ENCODE results near the gene ZDHHC14.
"Not testable (repeated sequence)": the region's sequence is repeated elsewhere in the genome, so short reads cannot be mapped to it uniquely, and the experiment has no call there.

ZDHHC14 gene

DNA sequence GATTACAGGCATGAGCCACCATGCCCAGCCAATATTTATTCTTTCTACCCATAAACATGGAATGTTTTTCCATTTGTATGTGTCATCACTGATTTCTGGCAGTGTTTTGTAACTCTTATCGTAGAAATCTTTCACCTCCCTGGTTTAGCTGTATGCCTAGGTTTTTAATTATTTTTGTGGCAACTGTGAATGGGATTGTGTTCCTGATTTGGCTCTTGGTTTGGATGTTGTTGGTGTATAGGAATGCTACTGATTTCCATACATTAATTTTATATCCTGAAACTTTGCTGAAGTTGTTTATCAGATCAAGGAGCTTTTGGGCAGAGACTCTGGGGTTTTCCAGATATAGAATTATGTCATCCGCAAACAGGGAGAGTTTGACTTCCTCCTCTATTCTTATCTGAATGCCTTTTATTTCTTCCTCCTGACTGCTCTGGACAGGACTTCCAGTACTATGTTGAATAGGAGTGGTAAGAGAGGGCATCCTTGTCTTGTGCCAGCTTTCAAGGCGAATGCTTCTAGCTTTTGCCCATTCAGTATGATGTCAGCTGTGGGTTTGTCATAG lies 198.6 kb downstream of the ZDHHC14 start:
- DNase-seq, result no peak

- no peak for DNase-seq
Measured at GRCh38 chr6:157584036-157584435, 203.0 kb downstream of the ZDHHC14 start.

GRCh38 chr6:157585274-157586087 lies 204.5 kb downstream of the ZDHHC14 start:
- no peak for DNase-seq

- DNase-seq, result no peak
Measured at GRCh38 chr6:157586088-157586414, 205.1 kb downstream of the ZDHHC14 start.

GRCh38 chr6:157586476-157587126 lies 205.6 kb downstream of the ZDHHC14 start:
- no peak for DNase-seq

DNA sequence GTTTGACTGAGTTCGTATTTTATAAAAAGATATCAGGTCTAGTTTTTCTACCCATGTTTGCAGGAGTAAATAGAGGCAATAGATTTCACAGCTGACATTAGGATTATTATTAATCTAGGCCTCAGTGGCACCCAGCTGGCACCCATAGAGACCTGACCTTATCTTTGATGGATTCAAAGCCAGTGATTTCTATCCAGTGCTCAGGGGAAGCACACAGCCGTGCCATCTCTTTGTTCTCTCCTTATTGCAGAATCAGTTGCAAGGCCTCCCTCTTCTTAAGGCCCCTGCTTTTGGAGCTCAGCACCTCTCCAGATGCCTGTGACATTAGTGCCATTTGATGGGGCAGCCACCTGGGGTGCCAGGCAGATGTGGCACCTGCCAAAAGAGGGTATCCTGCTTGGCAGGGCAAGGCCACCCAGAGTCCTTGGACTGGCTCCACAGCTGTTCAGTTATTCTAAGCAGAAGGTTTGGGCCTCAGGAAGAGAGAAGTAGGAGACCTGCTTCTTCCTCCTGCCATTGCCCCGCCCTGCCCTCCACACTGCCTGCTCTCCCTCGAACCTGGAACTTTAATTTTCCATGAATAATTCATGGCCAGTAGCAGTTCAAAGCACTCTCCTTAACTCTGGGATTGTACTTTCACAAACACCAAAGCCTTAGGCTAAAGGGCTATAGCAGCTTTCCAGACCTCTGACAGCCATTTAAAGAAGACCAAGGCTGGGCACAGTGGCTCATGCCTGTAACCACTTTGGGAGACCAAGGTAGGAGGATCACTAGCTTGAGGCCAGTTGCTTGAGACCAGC lies 206.3 kb downstream of the ZDHHC14 start:
- no peak for DNase-seq

DNA sequence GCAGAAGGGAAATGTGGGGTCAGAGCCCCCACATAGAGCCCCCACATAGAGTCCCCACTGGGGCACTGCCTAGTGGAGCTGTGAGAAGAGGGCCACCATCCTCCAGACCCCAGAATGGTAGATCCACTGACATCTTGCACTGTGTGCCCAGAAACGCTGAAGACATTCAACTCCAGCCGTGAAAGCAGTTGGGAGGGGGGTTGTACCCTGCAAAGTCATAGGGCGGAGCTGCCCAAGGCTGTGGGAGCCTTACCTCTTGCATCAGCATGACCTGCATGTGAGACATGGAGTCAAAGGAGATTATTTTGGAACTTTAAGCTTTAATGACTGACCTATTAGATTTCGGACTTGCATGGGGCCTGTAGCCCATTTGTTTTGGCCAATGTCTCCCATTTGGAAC lies 209.7 kb downstream of the ZDHHC14 start:
- DNase-seq, result not testable (repeated sequence)

- DNase-seq, result no peak
Measured at GRCh38 chr6:157592541-157592940, 211.6 kb downstream of the ZDHHC14 start.

- DNase-seq, result no peak
Measured at GRCh38 chr6:157592980-157593379, 212.0 kb downstream of the ZDHHC14 start.

DNA sequence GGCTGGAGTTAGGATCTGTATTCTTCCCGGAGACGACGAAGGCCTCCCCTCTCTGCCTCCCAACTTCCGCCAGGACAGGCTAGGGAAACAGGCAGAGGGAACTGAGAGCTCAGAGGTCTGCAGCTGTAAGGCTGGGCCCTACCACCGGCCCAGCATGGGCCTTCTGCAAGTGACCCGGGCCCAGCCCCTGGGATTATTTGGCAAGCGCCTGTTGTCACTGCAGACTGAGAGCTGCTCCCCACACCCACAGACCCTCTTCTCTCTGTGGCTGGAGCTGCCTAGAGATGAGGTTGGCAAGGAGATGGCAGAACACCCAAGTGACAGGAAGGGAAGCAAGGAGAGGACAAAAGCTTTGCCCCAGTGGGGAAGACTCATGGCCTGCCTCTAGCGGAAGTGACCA lies 212.6 kb downstream of the ZDHHC14 start:
- no peak for DNase-seq

DNA sequence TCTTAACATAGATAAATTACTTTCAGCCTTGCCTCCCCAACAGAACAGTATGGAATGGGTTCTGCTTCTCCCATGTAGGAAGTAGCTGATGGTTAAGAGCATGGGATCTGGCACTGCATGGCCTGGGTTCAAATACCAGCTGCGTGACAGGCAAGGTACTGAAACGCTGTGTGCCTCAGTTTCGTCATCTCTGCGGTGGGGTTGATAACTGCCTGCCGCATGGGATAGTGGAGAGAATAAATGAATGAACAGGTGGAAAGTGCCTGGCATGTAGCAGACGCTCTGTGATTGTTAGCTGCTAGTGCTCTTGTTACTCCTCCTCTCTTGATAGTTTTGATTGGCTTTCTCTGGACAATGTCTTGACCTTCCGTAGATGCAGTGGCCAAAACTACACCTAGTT lies 213.3 kb downstream of the ZDHHC14 start:
- no peak for DNase-seq

GRCh38 chr6:157595768-157596167 lies 214.8 kb downstream of the ZDHHC14 start:
- no peak for DNase-seq

- no peak for DNase-seq
Measured at GRCh38 chr6:157596461-157596860, 215.5 kb downstream of the ZDHHC14 start.

- no peak for DNase-seq
Measured at GRCh38 chr6:157596886-157597285, 215.9 kb downstream of the ZDHHC14 start.

DNA sequence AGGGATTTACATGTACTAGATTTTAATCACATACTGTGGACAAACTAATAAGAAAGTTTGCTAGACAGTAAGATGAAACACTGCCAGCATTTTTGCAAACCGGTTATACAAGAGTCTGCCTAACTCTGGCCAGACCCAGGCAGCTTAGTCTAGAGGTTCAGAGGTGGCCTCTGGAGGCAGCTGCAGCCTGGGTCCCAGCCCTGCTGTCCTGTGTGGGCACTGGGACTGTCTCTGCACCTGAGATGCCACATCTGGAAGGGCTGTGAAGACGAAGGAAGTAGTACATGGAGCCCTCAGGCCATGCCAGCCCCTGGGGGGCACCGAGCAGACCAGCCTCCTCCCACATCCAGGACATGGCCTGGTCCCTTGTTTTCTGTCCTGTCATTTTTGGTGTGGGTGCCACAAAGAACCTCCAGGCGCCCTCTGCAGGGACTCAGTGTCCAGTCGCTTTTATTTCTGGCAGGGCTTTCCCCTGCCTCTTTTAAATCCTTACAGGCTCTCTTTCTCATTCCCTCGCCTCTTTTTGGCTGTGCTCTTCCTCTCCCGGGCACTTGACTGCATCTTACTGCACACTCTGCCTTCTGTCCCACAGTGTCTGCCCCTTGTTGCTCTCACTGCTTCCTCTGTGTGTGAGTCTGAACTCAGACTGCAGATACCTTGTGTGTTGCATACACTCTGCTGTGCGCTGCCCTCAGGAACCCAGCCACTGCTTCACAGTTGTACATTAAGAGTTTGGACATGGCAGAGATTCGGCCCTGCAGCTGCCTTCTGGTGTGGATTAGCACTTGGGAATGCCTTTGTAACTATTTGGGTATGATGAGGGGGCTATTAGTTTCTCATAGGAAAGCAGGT lies 216.7 kb downstream of the ZDHHC14 start:
- DNase-seq, result peak; percentile 28 to 53

DNA sequence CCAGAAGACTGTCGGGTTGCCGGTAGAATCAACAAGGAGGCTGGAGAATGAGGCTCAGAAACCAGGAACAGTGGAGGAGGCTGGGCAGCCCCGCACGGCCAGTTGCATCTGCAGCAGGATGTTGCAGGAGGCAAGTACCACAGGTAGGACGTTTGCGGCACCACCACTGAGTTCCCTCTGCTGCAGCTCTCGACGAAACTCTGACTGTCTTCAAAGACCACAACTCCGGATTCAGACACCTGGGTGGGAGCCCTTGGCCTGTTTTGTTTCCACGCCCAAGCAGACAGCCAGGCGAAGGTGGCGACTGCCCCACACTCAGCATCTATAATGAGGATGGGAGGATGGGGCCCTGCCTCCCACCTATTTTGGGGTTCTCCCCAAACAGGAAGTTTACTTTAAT lies 218.2 kb downstream of the ZDHHC14 start:
- DNase-seq, result no peak

GRCh38 chr6:157600807-157601206 lies 219.8 kb downstream of the ZDHHC14 start:
- no peak for DNase-seq

- DNase-seq, result no peak
Measured at GRCh38 chr6:157602521-157603295, 221.7 kb downstream of the ZDHHC14 start.

- DNase-seq, result no peak
Measured at GRCh38 chr6:157603314-157603940, 222.4 kb downstream of the ZDHHC14 start.

DNA sequence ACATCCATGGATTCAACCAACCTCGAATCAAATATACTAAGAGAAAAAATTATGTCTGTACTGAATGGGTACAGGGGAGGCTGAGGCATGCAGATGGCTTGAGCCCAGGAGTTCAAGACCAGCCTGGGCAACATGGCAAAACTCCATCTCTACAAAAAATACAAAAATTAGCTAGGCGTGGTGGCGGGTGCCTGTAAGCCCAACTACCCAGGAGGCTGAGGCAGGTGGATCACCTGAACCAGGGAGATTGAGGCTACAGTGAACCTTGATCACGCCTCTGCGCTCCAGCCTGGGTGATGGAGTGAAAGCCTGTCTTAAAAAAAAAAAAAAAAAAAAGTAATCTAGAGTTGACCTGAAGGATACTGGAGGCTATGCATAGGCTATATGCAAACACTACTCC lies 223.0 kb downstream of the ZDHHC14 start:
- no peak for DNase-seq

- DNase-seq, result no peak
Measured at GRCh38 chr6:157604816-157605215, 223.8 kb downstream of the ZDHHC14 start.
